ENCODE data around the gene SP5. TPM values are rescaled to one million over a fixed set of nuclear protein-coding genes. Genes with fewer than 3 reads are reported as not detected.

Gene SP5
- total and polyA plus RNA-seq, 9 of the 15 experiments (the other 6 are each of a cell fraction or from before 2014, with no cell fraction given) = 0.03 to 1.7 (median 0.16) TPM; not detected in 1

- TF ChIP-seq E2F3 (CRISPR knock-in tag; IDR thresholded peaks at IDR 0.05) (no peak), ZNF830 (CRISPR knock-in tag; IDR thresholded peaks at IDR 0.05) (no peak), CSDE1 (IDR thresholded peaks at IDR 0.05) (no peak), SP1 (CRISPR knock-in tag; IDR thresholded peaks at IDR 0.05) (no peak), BCOR (IDR thresholded peaks at IDR 0.05) (no peak), ZNF280A (IDR thresholded peaks at IDR 0.05; ENCODE audit: low read depth, partially characterized antibody) (no peak), HLTF (IDR thresholded peaks at IDR 0.05) (no peak), CBX5 (IDR thresholded peaks at IDR 0.05; ENCODE audit: borderline replicate concordance, low read depth) (no peak), ZNF77 (CRISPR knock-in tag; IDR thresholded peaks at IDR 0.05) (no peak), CEBPG (CRISPR knock-in tag; IDR thresholded peaks at IDR 0.05) (no peak), CEBPG (tag; conservative IDR thresholded peaks at IDR 0.05 in 1 of 2, IDR thresholded peaks at IDR 0.05 in 1 of 2) (no peak), ZNF134 (CRISPR knock-in tag; conservative IDR thresholded peaks at IDR 0.05) (no peak), KAT2B (IDR thresholded peaks at IDR 0.05; ENCODE audit: low read depth, low read length) (no peak), LEF1 (IDR thresholded peaks at IDR 0.05) (peak; percentile 67), SMARCA4 (IDR thresholded peaks at IDR 0.05) (peak; percentile 75), ZNF384 (IDR thresholded peaks at IDR 0.05; ENCODE audit: low read depth, low read length) (no peak), ZNF354B (CRISPR knock-in tag; IDR thresholded peaks at IDR 0.05) (no peak), KAT7 (CRISPR knock-in tag; IDR thresholded peaks at IDR 0.05; ENCODE audit: borderline replicate concordance) (peak; percentile 83; the same call in 1 of the 2 replicates), SRSF3 (IDR thresholded peaks at IDR 0.05; ENCODE audit: insufficient read depth, low read length) (no peak), POLR3A (IDR thresholded peaks at IDR 0.05; ENCODE audit: borderline replicate concordance, extremely low read depth, insufficient read depth, insufficient read length) (no peak), SP2 (IDR thresholded peaks at IDR 0.05; ENCODE audit: extremely low read depth, low read depth, low read length, poor library complexity, severe bottlenecking) (no peak), NUFIP1 (IDR thresholded peaks at IDR 0.05; ENCODE audit: partially characterized antibody) (no peak), SPI1 (IDR thresholded peaks at IDR 0.05; ENCODE audit: borderline replicate concordance, low read depth, low read length) (no peak), PHF20 (IDR thresholded peaks at IDR 0.05; ENCODE audit: partially characterized antibody) (no peak), HDAC1 (IDR thresholded peaks at IDR 0.05) (no peak; a peak in 1 of 4 replicates), ZNF146 (CRISPR knock-in tag; IDR thresholded peaks at IDR 0.05; ENCODE audit: unreplicated experiment) (no peak)
- TF ChIP-seq, protein P1, sequence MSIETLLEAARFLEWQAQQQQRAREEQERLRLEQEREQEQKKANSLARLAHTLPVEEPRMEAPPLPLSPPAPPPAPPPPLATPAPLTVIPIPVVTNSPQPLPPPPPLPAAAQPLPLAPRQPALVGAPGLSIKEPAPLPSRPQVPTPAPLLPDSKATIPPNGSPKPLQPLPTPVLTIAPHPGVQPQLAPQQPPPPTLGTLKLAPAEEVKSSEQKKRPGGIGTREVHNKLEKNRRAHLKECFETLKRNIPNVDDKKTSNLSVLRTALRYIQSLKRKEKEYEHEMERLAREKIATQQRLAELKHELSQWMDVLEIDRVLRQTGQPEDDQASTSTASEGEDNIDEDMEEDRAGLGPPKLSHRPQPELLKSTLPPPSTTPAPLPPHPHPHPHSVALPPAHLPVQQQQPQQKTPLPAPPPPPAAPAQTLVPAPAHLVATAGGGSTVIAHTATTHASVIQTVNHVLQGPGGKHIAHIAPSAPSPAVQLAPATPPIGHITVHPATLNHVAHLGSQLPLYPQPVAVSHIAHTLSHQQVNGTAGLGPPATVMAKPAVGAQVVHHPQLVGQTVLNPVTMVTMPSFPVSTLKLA (conservative IDR thresholded peaks at IDR 0.05) = no peak; a peak in 1 of 4 replicates
- TF ChIP-seq, protein P2, sequence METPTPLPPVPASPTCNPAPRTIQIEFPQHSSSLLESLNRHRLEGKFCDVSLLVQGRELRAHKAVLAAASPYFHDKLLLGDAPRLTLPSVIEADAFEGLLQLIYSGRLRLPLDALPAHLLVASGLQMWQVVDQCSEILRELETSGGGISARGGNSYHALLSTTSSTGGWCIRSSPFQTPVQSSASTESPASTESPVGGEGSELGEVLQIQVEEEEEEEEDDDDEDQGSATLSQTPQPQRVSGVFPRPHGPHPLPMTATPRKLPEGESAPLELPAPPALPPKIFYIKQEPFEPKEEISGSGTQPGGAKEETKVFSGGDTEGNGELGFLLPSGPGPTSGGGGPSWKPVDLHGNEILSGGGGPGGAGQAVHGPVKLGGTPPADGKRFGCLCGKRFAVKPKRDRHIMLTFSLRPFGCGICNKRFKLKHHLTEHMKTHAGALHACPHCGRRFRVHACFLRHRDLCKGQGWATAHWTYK (CRISPR knock-in tag; IDR thresholded peaks at IDR 0.05) = no peak
Observed at GRCh38 chr2:170743530-170744239, 28.5 kb downstream of the SP5 start (continued).
